GM12801 (cell line): ENCODE data around the gene AUNIP.

Source experiments
- TF ChIP-seq, protein P1 (sequence below): IDR thresholded peaks from one replicate; pipeline ENCODE4 v1.5.1; 2011; ENCODE audit warnings: control low read depth; ENCODE audit not compliant: insufficient read length; ENCODE audit errors: extremely low read depth

AUNIP gene

DNA sequence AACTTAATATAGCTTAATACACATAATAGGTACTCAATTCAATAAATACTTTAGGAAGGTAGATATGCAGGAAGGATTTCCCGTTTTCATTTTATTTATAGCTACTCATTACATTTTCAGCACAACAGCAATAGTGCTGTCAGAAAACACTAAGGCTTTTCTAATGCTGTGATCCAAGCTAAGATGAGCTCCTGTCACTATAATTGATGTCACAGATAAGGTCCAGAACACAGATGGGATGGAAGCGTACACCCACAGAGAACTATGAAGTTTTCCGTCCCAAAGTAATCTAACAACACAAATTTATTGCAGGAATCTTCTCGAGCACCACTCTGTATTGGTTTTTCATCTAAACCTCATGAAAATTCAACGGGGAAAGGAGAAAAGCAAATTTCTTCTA lies 13.6 kb downstream of the AUNIP start:
- TF ChIP-seq, protein P1, sequence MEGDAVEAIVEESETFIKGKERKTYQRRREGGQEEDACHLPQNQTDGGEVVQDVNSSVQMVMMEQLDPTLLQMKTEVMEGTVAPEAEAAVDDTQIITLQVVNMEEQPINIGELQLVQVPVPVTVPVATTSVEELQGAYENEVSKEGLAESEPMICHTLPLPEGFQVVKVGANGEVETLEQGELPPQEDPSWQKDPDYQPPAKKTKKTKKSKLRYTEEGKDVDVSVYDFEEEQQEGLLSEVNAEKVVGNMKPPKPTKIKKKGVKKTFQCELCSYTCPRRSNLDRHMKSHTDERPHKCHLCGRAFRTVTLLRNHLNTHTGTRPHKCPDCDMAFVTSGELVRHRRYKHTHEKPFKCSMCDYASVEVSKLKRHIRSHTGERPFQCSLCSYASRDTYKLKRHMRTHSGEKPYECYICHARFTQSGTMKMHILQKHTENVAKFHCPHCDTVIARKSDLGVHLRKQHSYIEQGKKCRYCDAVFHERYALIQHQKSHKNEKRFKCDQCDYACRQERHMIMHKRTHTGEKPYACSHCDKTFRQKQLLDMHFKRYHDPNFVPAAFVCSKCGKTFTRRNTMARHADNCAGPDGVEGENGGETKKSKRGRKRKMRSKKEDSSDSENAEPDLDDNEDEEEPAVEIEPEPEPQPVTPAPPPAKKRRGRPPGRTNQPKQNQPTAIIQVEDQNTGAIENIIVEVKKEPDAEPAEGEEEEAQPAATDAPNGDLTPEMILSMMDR = no peak

DNA sequence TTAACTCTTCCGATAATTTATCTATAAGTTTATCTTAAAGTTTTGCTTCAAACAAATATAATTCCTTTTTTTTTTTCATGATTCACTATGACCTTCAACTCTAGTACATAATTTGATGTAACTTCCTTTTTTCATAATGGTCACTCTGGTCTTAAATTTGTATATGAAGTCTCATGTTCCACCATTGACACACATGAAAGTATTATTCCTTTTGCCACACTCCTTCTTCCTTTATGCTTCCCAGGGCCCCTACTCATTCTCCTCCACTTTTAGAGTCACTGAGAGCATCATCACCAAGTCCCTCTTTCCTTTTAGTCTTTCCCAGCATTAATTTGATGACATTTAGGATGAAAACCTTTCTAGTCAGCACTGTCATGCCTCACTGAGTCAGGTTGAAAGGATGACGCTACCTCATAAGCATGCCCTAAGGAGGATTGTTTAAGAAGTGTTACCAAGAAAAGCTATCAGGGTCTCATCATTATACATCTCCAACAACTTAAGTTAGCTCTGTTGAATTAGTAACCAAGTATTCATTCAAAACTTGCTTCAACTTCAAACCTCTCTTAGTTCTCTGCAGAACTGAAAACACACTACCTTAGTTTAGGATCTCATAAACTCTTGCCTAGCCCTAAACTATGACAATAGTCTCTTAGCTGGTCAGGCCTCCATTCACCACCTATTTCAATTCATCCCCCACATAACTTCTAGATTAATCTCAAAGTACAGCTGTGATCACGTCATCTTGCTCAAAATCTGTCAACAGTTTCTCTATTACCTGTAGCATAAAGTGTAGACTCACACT lies 14.5 kb downstream of the AUNIP start:
- TF ChIP-seq, protein P1 = no peak

DNA sequence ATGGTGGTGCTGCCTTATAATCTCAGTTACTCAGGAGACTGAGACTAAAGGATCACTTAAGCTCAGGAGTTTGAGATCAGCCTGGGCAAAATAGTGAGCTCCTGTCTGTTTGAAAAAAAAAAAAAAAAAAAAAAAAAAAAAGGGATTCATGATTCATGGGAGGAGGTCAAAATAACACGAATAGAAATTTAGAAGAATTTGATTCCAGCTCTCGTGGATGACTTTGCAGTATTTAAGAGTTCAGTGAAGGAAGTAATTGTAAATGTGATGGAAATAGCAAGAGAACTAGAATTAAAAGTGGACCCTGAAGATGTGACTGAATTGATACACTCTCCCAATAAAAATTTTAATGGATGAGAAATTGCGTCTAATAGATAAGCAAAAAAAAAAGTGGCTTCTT lies 15.8 kb downstream of the AUNIP start:
- TF ChIP-seq, protein P1 = no peak

DNA sequence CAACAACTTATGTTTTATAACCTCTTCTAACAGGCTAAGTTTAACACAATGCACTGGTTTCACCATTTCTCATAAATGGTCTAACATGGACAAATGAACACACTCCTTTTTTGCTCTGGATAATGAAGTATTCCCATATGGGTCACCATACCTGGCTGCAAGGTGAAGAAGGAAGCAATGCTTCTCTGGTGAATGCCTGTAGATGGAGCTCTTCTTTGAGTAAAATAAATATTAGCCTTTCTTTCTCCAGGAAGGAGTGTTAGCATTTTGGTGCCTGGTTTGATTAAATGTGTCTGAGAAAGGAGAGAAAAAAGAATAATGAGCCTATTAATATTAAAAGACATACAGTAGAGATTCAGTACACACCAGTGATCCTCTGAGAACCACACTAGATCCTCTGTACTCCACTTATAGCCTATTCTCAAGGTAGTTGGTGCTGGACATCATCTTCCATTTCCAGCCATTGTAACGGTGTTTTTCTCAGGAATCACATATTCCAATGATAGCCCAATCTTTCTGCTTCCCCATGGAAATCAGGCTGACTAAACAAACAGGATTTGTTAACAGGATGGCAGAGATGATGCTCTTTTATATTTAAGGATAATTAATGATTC lies 21.9 kb downstream of the AUNIP start:
- TF ChIP-seq, protein P1 = no peak

DNA sequence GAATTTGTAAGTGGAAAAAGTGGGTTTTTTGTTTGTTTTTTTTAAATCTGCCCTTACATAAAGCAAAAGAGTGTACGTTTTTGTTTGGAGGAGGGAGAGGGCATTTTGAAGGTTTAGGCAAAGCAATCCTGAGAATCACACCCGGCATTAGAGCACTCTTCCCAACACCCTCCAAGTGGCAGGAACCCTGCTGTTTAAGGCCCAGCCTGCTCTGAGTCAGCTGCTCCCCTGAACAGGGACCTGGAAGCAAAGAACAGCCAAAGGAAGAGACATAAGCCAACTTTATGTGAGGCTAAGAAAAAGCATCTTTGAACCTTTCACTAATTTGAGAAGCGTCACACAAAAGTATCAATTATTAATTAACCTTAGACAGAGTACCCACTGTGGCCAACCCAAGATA lies 22.6 kb downstream of the AUNIP start:
- TF ChIP-seq, protein P1 = no peak

DNA sequence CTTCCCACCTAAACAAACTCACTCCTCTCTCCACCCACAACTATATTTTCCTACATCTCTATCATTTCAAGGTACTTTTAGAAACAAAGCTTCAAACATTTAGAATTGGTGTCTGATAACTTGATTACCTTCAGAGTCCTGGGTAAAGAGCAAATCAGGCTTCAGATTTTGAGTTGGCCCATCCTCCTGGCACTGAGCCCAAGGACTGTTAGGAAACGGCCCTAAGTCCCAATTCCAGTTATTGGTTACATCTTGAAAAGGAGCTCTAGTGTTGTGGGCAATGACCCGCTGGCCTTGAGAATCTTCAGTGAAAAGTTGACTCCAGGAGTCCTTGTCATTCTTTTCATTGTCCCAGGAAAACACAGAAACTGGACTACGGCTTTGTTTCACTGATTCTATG lies 24.4 kb downstream of the AUNIP start:
- TF ChIP-seq, protein P1 = no peak

DNA sequence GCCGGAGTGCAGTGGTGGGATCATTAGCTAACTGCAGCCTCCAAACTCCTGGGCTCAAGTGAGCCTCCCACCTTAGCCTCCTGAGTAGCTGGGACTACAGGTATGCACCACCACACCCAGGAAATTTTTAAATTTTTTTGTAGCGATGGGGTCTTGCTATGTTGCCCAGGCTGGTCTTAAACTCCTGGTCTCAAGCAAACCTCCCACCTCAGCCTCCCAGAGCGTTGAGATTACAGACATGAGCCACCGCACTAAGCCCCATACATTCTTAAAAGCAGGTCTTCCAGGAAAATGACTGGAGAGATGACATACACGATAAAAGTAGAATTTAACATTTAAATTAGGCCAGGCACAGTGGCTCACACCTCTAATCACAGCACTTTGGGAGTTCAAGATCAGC lies 26.1 kb downstream of the AUNIP start:
- TF ChIP-seq, protein P1 = no peak
